ENCODE results near the gene LY6G5C.

- TF ChIP-seq EGR1 (IDR thresholded peaks at IDR 0.05; ENCODE audit: low read depth in 2 of 2) (no peak), YY1 (IDR thresholded peaks at IDR 0.05) (no peak), REST (IDR thresholded peaks at IDR 0.05) (no peak), CTCF (IDR thresholded peaks at IDR 0.05; ENCODE audit: low read depth, low read length, missing input control) (no peak)
Measured at GRCh38 chr6:31713465-31713864, 32.6 kb upstream of the LY6G5C start.

Data from liver (tissue), 3 donors.